Left colon (tissue), 2 donors: ENCODE results near the gene TTPAL. TPM values are rescaled to one million over a fixed set of nuclear protein-coding genes. Genes with fewer than 3 reads are reported as not detected.

Experiments
- total RNA-seq, 2 donors: library from RNA; stranded (reverse); fragmentation: NEBNext Ultra II Directional; extraction: Animal tissue kit (Norgen Biotek cat#: 25700); gene quantifications; one replicate each; pipeline ENCODE4 v1.2.1, GENCODE V29; 2021
- donor health status: DM: no; HTN: no; CAD: no.
- donor health status: DM: yes; HTN: yes; CAD: no.

Gene TTPAL
- total RNA-seq, 2 donors from 2014 or later, result 7.4 to 8.5 TPM

Other genes with a start within 250 kb of the TTPAL start
- not detected for gene GDAP1L1, start 228.6 kb upstream of the TTPAL start, total RNA-seq
- gene FITM2, start 164.7 kb upstream of the TTPAL start, total RNA-seq, result 10 to 100 TPM in 1 of 2 donors, 1 to 10 TPM in 1; 9.5 to 10.2 TPM
- gene R3HDML, start 138.8 kb upstream of the TTPAL start, total RNA-seq, result not detected
- 100 to 1,000 TPM; 301 to 321 TPM for gene HNF4A, start 120.2 kb upstream of the TTPAL start, total RNA-seq
- gene SERINC3, start 46.2 kb downstream of the TTPAL start, total RNA-seq, result 100 to 1,000 TPM in 1 of 2 donors, 10 to 100 TPM in 1; 89.3 to 117 TPM
- 10 to 100 TPM; 30.9 to 44.7 TPM for gene PKIG, start 106.7 kb downstream of the TTPAL start, total RNA-seq
- 1 to 10 TPM; 2.5 to 3.4 TPM for gene ADA, start 175.8 kb downstream of the TTPAL start, total RNA-seq
- 1 to 10 TPM; 2.8 to 9.4 TPM for gene CCN5, start 239.5 kb downstream of the TTPAL start, total RNA-seq